ENCODE measurements around the gene SLC39A9.
"Not testable (repeated sequence)": the region's sequence is repeated elsewhere in the genome, so short reads cannot be mapped to it uniquely, and the experiment has no call there.

The SLC39A9 gene

DNA sequence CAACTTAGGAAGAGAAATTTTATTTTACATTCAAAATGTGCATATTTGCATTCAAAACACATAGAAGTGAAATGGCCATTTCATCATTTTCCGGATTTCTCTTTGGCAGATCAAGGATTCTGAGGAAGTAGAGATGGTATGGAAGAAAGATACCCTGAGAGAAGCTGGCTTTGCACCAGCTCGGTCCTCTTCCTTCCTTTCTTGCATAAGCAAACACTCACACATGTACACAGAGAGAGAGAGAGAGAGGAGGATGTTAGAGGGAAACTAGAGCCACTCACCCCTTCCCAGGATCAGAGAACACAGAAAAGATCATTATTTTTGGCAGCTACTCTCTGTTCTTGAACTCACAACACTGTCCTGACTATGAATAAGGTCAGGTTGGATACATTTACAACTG is 70.5 kb downstream of the SLC39A9 start:
- Mint-ChIP-seq H3K4me3 (no peak overlapping the region), H3K9me3 (no peaks in the 10 kb centered on the region), H3K4me1 (ENCODE audit: low read depth) (no peaks in the 10 kb centered on the region), H3K27me3 (no peaks in the 10 kb centered on the region), H3K27ac (no peak overlapping the region), H3K36me3 (ENCODE audit: low read depth) (no peaks in the 10 kb centered on the region)

- Mint-ChIP-seq H3K27me3 (no peaks in the 10 kb centered on the region), H3K4me3 (no peak overlapping the region), H3K4me1 (ENCODE audit: low read depth) (no peaks in the 10 kb centered on the region), H3K9me3 (no peaks in the 10 kb centered on the region), H3K36me3 (ENCODE audit: low read depth) (no peaks in the 10 kb centered on the region), H3K27ac (no peak overlapping the region)
These were observed 72.9 kb downstream of the SLC39A9 start for GRCh38 chr14:69471436-69471835.

DNA sequence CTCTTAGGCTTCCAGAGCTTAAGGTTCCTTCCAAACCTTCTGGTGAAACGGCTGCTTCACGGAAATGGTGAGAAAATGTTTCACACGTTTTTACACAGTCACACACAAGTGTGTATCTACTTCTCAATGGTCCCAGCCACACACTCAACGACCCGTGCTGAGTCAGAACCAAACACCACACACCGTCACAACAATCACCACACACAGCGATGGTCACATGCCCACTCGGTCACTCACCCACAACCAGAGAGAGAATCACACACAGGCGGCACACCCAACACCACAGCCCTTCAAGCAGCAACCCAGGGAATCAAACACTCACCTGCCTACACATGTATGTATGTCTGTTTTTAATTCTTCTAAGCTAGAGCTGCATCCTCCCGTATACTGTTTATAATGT is 73.4 kb downstream of the SLC39A9 start:
- H3K27ac Mint-ChIP-seq = no peak overlapping the region
- H3K9me3 Mint-ChIP-seq = no peaks in the 10 kb centered on the region
- H3K4me1 Mint-ChIP-seq (ENCODE audit: low read depth) = no peaks in the 10 kb centered on the region
- H3K36me3 Mint-ChIP-seq (ENCODE audit: low read depth) = no peaks in the 10 kb centered on the region
- no peak overlapping the region for H3K4me3 Mint-ChIP-seq
- no peaks in the 10 kb centered on the region for H3K27me3 Mint-ChIP-seq

- H3K36me3 Mint-ChIP-seq (ENCODE audit: low read depth) = no peaks in the 10 kb centered on the region
- H3K4me3 Mint-ChIP-seq = no peak overlapping the region
- no peaks in the 10 kb centered on the region for H3K4me1 Mint-ChIP-seq (ENCODE audit: low read depth)
- no peaks in the 10 kb centered on the region for H3K27me3 Mint-ChIP-seq
- no peaks in the 10 kb centered on the region for H3K9me3 Mint-ChIP-seq
- H3K27ac Mint-ChIP-seq = no peak overlapping the region
These were observed 74.8 kb downstream of the SLC39A9 start for GRCh38 chr14:69473260-69473659.

GRCh38 chr14:69473946-69474345 is 75.5 kb downstream of the SLC39A9 start:
- Mint-ChIP-seq H3K4me3 (no peak overlapping the region), H3K27me3 (peaks cover 3% of the 10 kb centered on the region), H3K9me3 (no peaks in the 10 kb centered on the region), H3K27ac (no peak overlapping the region), H3K36me3 (ENCODE audit: low read depth) (no peaks in the 10 kb centered on the region), H3K4me1 (ENCODE audit: low read depth) (no peaks in the 10 kb centered on the region)

- Mint-ChIP-seq H3K36me3 (ENCODE audit: low read depth) (no peaks in the 10 kb centered on the region), H3K4me1 (ENCODE audit: low read depth) (no peaks in the 10 kb centered on the region), H3K9me3 (no peaks in the 10 kb centered on the region), H3K27me3 (peaks cover 7% of the 10 kb centered on the region), H3K4me3 (no peak overlapping the region), H3K27ac (no peak overlapping the region)
These were observed 76.8 kb downstream of the SLC39A9 start for GRCh38 chr14:69475194-69475818.

DNA sequence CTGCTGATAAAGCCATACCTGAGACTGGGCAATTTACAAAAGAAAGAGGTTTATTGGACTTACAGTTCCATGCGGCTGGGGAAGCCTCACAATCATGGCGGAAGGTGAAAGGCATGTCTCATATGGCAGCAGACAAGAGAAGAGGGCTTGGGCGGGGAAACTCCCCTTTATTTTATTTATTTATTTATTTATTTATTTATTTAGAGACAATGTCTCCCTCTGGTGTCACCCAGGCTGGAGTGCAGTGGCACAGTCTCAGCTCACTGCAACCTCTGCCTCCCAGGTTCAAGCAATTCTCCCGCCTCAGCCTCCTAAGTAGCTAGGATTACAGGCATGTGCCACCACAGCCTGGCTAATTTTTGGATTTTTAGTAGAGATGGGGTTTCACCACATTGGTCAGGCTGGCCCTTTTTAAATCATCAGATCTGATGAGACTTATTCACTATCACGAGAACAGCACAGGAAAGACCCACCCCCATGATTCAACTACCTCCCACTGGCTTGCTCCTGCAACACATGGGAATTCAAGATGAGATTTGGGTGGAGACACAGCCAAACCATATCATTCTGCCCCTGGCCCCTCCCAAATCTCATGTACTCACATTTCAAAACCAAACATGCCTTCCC is 78.4 kb downstream of the SLC39A9 start:
- not testable (repeated sequence) for H3K36me3 Mint-ChIP-seq (ENCODE audit: low read depth); H3K9me3 Mint-ChIP-seq; H3K27ac Mint-ChIP-seq; H3K4me3 Mint-ChIP-seq; H3K4me1 Mint-ChIP-seq (ENCODE audit: low read depth)
- peaks cover 12% of the 10 kb centered on the region for H3K27me3 Mint-ChIP-seq

- not testable (repeated sequence) for H3K27ac Mint-ChIP-seq; H3K9me3 Mint-ChIP-seq; H3K4me1 Mint-ChIP-seq (ENCODE audit: low read depth); H3K36me3 Mint-ChIP-seq (ENCODE audit: low read depth); H3K4me3 Mint-ChIP-seq
- peaks cover 23% of the 10 kb centered on the region for H3K27me3 Mint-ChIP-seq
These were observed 79.6 kb downstream of the SLC39A9 start for GRCh38 chr14:69478055-69478454.

DNA sequence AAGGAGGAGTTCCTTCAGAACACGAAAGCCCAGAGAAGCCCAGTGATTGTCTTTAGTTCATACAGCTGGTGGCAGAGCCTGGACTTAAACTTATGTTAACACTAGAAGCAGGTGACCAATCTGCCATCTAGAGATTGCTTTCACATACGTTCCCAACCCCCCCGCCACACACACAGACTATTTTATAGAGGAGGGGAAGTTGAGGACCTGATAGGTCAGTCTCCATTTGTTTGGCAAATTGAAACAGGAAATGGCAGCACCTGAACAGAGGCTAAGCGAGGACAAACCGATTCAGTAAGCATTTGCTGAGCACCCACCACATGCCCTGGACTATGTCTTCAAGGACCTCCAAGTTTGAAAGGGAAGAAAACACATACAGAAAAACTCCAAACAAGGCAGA is 81.2 kb downstream of the SLC39A9 start:
- H3K9me3 Mint-ChIP-seq = no peaks in the 10 kb centered on the region
- no peak overlapping the region for H3K27ac Mint-ChIP-seq
- H3K4me1 Mint-ChIP-seq (ENCODE audit: low read depth) = peaks cover 3% of the 10 kb centered on the region
- peaks cover 32% of the 10 kb centered on the region for H3K27me3 Mint-ChIP-seq
- no peaks in the 10 kb centered on the region for H3K36me3 Mint-ChIP-seq (ENCODE audit: low read depth)
- H3K4me3 Mint-ChIP-seq = no peak overlapping the region

DNA sequence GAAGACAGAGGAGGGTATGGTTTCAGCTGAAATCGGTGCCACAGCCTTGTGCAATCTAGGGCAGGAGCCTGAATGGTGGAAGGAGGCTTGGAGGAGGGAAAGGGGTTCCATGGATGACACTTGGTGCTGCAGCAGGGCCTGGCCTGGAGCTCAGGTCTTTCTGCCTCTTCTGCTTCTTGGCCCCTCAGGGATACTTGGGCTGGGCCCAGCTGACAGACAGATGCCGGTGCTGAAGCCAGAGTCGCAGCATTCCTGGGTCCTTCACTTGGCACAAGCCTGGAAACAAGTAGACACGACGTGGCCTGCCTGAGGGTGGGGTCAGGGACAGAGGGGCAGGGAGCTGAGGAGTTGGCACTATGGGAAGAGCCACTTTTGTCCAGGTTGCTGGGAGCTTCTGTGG is 81.6 kb downstream of the SLC39A9 start:
- H3K27ac Mint-ChIP-seq = no peak overlapping the region
- H3K27me3 Mint-ChIP-seq = peaks cover 35% of the 10 kb centered on the region
- H3K36me3 Mint-ChIP-seq (ENCODE audit: low read depth) = no peaks in the 10 kb centered on the region
- H3K9me3 Mint-ChIP-seq = no peaks in the 10 kb centered on the region
- peaks cover 3% of the 10 kb centered on the region for H3K4me1 Mint-ChIP-seq (ENCODE audit: low read depth)
- H3K4me3 Mint-ChIP-seq = no peak overlapping the region

- Mint-ChIP-seq H3K36me3 (ENCODE audit: low read depth) (no peaks in the 10 kb centered on the region), H3K27ac (no peak overlapping the region), H3K4me1 (ENCODE audit: low read depth) (peaks cover 3% of the 10 kb centered on the region), H3K4me3 (no peak overlapping the region), H3K27me3 (peaks cover 47% of the 10 kb centered on the region), H3K9me3 (no peaks in the 10 kb centered on the region)
These were observed 83.5 kb downstream of the SLC39A9 start for GRCh38 chr14:69481815-69482568.

DNA sequence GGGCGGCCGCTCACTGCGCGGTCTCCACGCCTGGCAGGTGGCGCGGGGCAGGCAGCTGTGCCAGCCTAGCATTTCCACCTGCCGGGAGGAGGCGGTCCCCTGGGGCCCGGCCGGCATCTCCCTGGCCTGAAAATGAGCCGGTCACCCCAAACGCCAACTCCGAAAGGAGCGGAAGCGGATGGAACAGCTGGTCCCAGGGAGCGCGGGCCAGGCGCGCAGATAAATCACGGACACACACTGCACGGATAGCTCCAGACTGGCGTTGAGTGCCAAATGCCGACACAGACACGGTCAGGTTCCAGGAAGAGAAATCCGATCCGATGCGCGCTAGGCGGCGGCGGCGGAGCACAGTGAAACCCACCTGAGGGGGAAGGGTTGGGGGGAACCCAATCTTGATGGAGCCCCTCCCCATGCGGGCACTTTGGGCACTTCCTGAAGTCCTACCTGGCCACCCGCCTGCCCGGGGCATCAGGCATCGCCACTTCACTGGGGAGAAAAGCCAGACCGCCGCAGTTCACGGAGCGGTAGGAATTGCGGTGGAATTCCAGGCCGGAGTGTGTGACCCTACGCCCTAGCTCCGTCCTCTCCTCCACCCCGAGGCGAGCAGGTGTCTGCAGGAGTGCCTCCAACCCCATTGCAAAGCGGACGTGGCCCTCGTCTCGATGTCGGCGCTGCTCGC is 85.4 kb downstream of the SLC39A9 start:
- Mint-ChIP-seq H3K27ac (no peak overlapping the region), H3K36me3 (ENCODE audit: low read depth) (no peaks in the 10 kb centered on the region), H3K27me3 (peaks cover 46% of the 10 kb centered on the region), H3K9me3 (no peaks in the 10 kb centered on the region), H3K4me1 (ENCODE audit: low read depth) (peaks cover 3% of the 10 kb centered on the region), H3K4me3 (peak overlapping the region; percentile 55)

- Mint-ChIP-seq H3K27ac (no peak within 1 kb of the TSS), H3K36me3 (ENCODE audit: low read depth) (no peaks in the 10 kb centered on the region), H3K4me1 (ENCODE audit: low read depth) (peaks cover 3% of the 10 kb centered on the region), H3K27me3 (peaks cover 46% of the 10 kb centered on the region), H3K4me3 (peak within 1 kb of the TSS; percentile 55), H3K9me3 (no peaks in the 10 kb centered on the region)
These were observed 86.2 kb downstream of the SLC39A9 start, which contains the start of gene PLEKHD1 for GRCh38 chr14:69484444-69485314. TSS of gene PLEKHD1 (plus strand) at chr14:69484728. CDS start at chr14:69484966, 238 bp downstream.

- H3K4me1 Mint-ChIP-seq (ENCODE audit: low read depth) = peaks cover 3% of the 10 kb centered on the region
- H3K27me3 Mint-ChIP-seq = peaks cover 44% of the 10 kb centered on the region
- H3K36me3 Mint-ChIP-seq (ENCODE audit: low read depth) = no peaks in the 10 kb centered on the region
- no peak overlapping the region for H3K27ac Mint-ChIP-seq
- H3K9me3 Mint-ChIP-seq = no peaks in the 10 kb centered on the region
- no peak overlapping the region for H3K4me3 Mint-ChIP-seq
These were observed 86.8 kb downstream of the SLC39A9 start for GRCh38 chr14:69485315-69485660.

Data from stimulated activated naive CD8-positive, alpha-beta T cell treated with anti-CD3 and anti-CD28 coated beads, Interleukin-15, Interleukin-2, amounts not matched to agents 100 ng/mL and 50 ng/mL, for 24 hours (primary cell).